ENCODE measurements around the gene LIX1L.
"Not testable (repeated sequence)": the region's sequence is repeated elsewhere in the genome, so short reads cannot be mapped to it uniquely, and the experiment has no call there.

LIX1L gene

DNA sequence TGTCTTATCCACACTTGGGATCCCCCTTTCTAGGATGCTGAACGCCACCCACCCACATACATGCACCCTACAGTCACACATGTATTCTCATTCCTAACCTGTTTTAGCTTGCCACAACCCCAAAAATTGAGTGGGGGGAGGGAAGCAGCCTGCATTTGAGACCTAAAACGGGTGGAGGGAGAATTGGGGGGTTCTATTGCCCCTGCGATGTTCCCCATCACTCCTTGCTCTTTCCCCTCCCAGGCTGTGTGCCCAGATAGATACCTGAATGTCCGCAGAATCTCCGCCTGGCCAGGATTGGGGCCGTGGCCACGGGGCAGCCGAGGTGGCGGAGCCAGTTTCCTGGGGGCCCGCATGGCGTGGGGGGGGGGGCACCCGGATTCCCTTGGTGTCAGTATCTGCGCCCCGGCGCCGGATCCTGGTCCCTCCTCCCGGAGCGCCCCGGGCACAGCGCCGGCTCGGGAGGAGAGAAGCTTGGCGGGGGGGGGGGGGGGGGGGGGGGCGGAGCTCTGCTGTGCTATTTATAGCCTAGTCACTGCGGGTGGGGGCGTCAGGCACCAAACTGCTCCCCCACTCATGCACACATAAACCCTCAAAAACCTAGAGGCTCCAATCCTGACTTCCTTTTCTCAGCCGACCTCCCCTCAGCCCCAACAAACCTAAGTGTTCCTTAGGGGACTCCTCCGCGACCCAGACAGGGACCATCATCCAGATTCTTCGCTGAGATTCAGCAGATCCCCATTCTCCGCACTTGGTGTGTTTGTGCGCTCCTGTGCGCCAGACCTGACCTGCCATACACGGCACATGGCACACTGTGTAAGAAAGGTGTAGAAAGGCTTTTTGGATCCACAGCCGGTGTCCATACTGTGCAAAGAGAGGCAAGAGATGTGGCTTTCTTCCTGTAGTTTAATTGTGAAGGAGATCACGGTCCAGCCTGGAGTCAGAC is 4.6 kb upstream of the LIX1L start:
- peak in 1 of 2 experiments; percentile 20 for DNase-seq

DNA sequence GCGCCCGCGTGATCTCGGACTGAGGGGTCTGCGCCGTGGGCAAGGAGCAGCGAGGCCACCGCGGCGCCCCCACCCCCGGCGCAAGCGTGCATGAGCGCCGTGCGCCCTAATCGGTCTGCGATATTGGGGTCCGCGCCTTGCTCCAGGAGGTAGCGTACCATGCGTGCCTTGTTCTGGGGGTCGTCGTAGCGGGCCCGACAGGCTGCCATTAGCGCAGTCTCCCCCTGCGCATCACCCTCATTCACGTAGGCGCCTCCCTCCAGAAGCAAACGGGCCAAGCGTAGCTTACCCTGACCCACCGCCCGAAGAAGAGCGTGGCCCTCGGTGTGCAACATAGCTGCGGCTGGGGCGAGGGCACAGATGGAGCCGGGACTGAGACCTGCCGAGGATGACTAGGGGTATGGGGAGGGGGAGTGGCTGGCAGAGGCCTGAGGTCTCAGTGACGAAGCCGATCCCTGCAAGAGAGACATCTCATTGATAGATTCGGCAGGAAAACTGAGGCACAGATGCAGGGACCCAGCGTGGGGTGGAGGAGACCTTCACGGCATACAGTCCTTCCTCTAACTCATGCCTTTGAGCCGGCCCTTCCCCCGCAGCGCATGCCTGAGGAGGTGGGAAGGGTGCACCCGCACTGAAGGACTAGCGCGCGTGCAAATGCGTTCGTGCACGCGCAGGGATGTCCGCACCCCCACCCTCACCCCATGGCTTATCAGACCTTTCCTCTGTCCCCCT is 3.8 kb upstream of the LIX1L start:
- peak in 1 of 2 experiments; percentile 7 for DNase-seq

DNA sequence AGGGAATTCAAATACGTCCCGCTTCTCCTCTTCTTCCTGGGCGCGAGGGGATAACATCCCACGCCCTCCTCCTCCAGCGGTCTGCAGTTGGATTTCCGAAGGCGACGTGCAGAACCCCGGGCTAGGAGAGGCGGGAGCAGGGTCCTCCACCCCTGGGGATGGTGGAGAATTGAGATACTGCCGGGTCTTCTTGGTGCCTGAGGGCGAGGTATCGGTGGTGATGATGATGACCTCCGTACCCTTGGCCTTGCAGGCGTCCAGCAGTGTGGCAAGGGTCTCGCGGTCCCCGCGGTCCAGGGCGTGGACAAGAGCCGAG is 3.2 kb upstream of the LIX1L start:
- no peak for DNase-seq

DNA sequence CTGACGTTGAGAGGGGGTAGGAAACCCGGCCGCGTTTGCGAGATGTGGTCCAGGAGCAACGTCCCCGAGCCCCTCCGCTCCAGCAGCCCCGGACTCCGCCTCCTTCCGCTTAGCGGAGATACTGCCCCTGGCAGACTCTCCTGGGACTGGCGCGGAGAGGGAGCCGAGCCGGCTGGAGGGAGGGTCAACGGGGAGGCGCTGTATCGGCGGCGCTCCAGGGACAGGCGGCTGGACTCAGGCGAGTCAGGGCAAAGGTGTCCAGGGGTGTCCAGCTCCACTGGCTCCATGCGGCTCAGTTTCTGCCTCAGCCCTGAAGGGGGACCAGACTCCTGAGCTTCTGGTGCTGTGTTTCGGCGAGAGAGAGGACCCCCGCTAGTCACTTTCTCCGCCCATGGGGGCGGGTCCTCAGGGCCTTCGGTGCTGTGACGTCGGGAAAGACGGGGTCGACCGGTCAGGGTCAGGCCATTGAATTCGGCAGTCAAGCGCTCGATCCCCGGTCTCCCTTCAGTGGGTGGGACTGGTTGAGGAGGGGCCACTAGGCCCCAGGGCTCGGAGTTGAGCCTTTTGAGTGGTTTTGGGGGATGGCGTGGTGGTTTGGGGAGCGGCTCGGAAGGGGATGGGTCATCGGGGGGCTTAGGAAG is 2.8 kb upstream of the LIX1L start:
- peak; percentile 43 to 69 for DNase-seq

DNA sequence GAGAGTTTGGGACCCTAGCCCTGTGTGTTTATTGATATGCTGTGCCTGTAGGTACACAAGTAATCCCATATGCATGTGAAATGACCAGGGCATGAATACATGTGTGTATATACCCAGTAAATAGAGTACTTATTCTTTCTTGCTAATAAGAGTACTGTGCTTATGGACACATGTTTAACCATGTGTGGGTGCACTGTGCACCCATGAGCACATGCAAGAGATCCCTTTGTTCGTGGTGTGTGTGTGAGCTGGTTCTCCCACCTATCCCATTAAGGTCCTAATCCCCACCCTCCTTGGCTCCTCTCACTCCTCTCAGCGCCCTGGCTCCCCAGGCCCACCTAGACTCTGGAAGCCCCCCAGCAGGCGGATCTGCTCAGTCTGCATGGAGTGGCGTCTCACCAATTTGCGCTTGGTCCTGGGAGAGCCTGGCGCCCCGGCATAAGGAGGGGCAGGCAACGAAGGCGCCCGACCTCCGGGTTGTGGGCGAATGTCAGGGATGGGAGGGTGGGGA is 2.2 kb upstream of the LIX1L start:
- DNase-seq = no peak

DNA sequence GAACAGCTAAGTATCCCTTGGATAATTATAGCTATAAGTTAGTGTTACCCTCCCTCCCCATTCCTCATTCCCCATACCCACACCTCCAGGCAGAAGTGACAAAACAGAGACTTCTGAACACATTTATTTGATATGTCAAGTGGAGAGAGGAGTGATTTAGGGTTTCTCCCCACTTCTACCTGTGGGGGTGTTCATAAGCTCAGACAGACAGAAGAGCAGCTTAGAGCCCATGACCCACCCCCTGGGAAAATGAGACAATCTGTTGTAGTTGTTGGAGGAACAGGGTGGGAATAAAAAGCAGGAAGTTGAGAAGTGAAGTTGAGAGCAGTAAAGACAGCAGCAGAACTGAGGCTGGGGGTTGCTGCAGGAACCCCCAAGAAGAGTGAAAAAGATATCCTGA is 1.5 kb upstream of the LIX1L start:
- no peak for DNase-seq

DNA sequence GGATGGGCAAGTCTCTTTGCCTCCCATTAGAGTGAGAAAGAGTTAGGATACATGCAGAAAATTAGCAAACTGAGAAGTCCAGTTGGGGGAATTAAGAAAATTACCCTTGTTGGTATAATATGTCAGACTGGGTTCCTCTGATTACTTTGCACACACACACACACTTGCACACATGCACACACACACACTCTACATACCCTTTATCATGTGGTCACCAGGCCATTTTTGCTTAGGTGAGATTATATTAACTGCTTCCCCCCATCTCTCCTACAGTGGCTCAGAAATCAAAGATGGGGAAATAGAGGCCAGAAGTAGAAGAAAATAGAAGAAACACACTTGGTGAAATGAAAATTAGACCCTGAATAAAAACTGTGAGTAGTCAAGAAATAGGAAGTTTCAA is 917 bp upstream of the LIX1L start:
- DNase-seq = no peak

DNA sequence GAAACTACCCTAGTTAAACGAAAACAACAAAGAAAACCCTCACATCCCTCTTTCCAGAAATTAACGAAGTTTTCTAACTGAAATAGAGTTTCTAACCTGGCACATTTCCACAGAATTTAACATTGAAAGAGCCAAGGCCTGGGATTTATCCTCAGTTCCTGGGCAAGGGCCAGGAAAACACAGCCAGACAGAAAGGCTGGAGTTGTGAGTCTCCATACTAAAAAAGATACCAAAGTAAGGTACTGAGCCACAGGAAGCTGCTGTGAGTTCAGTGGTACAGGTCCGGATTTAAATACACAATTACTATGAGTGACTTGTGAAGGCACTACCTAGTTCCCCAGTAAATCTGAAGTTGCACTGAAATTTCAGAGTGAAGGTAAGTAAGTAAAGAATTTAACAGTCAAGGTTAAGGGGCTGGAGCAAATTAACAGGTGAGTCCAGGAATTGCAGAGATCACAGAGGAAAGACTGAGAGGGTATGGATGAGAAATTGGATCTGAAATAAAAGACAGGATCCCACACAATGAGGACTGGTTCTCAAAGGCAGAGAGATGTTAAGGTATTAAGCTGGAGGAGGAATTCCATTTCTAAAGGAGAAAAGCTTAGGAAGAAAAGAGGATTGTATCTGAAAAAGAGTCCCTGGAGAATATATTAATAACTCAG is 905 bp downstream of the LIX1L start:
- DNase-seq = no peak

DNA sequence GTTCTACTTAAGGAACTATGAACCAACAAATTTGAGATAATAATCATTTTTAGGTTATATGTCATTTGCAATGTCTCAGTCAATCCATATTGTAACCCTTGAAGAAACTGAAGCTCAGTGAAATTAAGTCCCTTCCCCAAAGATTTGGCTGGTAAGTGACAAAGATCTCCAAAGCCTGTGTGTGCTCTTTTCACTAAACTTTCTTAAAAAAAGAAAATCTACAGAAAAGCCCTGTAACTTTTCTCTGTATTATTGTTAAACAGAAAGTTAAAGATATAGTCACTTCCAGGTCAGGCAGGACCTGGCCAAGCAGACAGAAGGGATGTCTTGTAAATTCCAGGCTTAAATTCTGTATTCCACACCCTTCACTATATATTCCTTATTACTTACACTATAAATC is 1.5 kb downstream of the LIX1L start:
- DNase-seq = no peak

DNA sequence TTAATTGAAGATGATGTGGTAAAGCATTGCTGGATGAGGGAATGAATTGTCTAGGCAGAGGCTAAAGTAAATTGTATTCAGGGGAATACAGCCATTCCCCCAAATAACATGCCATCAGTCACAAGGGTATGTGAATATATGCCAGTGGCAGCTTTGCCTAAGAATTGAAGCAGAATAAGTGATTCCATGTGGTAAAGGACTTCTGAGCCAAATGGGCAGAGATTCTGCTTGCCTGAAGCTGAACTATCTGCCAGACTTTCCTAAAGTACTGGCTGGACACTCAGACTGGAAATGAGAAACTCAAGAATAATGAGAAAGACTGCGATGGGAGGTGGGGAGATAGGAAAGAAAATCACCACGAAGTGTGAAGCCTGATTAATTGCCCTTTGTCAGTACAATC is 2.4 kb downstream of the LIX1L start:
- DNase-seq = no peak

DNA sequence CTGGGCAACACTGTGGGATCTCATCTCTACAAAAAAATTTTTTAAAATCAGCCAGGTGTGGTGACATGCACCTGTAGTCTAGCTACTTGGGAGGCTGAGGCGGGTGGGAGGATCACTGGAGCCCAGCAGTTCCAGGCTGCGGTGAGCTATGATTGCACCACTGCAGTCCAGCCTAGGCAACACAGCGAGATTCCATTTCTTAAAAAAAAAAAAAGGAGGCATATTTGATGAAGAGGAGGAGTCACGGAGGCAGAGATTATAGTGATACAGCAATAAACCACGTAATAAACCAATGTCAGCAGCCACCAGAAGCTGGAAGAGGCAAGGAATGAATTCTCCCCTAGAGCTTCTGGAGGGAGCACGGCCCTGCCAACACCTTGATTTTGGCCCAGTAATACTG is 4.0 kb downstream of the LIX1L start:
- no peak for DNase-seq

DNA sequence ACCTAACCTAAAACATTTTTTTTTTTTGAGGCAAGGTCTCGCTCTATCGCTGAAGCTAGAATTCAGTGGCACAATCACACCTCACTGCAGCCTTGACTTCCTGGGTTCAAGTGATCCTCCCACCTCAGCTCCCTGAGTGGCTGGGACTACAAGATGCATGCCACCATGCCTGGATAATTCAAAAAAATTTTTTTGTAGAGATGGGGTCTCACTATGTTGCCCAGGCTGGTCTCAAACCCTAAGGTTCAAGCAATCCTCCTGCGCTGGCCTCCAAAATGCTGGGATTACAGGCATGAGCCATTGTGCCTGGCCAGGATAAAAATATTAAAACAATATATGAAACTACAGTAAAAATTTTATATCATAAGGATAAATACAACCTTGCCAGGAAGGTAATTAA is 4.9 kb downstream of the LIX1L start:
- no peak for DNase-seq

DNA sequence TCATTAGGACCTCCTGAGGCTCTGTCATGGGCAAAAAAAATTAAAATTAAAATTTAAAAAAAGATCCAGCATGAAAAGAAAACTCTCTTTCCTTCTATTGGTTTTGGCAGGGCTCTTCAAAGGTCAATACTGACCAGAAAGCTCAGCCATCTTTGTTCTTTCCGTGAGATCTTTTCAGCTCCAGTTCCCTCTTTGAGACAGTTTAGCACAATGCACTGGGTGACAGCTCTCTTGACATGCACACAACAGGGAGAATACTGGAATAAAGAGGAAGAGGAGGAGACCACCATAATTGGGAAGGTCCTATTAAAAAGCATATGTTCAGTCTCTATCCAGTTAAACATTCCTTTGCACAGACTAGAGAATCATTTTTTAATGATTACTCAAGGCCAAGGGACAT is 6.3 kb downstream of the LIX1L start:
- DNase-seq = no peak

DNA sequence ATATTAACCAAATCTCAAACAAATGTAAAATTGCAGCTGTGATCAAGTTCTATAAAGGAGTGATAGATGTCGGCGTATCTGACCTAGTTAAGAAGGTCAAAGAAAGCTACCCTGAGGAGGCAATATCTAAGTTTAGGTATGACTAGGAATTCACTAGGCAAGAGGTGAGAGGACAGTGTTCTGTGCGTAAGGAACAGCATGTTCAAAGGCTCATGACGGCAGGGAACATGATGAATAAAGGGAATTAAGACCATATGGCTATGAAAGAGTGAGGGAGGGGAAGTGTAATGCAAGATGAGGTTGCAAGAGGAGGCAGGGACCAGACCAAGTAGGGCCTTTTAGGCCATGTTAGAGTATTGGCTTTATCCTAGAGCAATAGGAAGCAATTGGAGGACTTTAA is 8.6 kb downstream of the LIX1L start:
- no peak for DNase-seq

DNA sequence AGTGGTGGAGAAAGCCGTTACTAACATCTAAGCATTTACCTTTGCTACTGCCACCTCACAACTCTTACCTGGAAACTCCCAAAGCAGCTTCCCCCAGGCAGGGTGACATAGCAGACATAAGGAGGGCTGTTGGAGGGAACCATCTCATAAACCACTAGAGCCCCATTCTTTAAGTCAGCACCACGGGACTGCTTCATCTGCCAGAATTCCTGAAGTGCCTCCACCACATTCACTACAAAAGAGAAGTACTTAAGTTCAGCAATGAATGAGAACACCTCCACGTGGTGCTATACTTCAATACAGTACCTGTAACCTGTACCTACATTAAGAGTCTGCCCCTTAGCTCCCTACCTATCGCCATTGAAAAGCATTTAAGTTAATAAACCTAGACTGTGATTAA is 10.3 kb downstream of the LIX1L start:
- no peak for DNase-seq

DNA sequence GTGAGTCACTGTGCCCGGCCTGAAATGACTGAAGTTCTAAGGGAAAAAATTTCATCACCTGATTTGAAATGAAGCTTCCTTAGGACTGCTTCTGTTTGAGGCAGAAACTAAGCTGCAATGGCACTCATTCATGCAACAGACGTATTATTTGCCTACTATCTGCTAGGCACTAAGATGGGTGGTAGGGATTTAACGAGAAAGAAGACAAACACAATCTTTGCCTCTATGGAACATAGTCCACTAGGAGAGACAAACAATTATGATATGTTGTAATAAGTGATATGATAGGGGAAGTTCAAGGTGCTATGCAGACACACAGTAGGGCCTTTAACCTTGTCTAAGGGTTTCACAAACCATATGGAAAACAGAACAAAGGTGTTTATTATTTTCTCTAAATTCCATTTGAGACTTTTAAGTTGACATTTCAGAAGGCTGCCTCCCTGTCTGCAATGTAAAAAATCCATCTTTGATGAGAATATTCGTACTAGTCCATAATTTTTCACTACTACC is 11.3 kb downstream of the LIX1L start:
- DNase-seq = no peak

DNA sequence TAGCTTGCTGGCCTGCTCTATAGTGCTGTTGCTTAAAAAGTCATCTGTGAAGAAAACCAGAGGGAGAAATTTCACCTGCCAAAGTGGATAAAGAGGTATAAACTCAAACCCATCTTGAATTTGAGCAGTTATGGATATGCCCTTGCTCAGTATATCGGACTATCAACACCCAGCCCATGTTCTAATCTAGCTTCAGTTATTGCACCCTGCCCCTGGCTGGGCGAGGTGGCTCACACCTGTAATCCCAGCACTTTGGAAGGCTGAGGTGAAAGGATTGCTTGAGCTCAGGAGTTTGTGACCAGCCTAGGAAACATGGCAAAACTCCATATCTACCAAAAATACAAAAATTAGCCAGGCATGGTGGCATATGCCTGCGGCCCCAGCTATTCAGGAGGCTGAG is 13.3 kb downstream of the LIX1L start:
- DNase-seq = no peak

DNA sequence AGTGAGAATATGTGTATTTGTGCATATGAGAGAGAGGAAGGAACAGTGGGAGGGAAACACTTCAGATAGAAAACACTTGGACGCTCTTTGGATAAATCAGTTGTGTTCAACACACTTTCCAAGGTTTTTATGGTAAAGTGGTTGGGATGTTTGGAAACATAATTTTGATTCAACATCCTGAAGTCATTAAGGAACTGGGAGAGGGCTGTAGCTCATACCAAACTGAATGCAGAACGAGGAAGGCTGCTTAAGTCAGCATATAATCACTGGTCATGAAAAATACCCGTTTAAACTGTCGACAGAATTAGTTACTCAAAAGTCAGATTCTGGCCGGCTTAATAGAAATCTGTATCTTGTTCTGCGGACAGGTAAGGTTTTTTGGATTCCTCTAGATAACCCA is 14.9 kb downstream of the LIX1L start:
- DNase-seq = no peak

DNA sequence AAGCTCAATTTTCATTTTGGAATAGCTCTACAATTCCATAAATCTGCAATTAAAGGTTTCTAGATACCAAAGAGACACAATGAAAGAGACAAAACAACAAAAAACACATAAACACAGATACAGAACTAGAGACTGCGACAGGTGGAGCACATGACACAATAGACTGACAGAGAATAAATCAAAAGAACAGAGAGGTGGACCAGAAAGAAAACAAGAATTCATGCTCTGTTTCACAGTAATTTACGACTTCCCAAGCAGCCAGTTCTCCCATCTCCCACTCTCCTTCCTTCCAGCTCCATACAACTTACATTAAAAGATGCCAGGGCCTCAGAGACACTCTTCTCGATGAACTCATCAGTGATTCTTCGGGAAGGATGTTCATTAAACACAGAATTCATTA is 15.4 kb downstream of the LIX1L start:
- no peak for DNase-seq

DNA sequence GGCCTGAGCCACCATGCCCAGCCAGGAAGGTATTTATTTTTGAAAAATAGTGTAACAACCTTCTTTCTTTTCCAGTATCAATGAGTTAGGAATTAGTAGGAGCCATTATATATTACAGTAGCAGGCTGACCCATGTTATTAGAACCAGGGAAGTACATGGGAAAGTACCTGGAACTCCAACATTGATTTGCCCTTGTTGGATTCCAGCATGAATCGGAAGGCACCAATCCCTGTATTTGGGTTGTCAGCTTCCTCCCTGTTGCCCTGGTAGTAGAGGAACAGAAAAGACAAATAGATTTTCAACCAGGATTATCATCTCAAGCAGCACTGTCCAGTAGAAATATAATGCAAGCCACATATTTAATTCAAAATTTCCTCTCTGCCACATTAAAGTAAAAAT is 20.4 kb downstream of the LIX1L start:
- DNase-seq = no peak

DNA sequence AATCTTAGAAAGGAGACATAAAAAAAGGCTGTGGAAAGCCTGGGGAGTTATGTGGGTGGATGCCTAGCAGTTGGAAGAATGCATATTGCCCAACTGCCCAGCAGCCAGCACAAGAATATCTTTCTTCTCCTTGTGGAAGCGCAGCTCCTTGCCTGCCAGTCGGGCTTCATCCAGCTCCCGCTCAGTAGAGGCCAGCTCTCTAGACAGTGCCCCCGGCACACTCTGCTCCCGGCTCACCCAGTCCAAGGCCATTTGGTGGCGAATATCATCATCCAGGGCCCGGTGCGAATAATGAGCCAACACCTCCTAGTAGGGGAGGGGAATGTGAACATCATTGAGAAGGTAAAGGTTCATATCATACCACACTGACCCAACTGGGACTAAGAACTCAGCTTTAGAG is 21.6 kb downstream of the LIX1L start:
- no peak for DNase-seq

DNA sequence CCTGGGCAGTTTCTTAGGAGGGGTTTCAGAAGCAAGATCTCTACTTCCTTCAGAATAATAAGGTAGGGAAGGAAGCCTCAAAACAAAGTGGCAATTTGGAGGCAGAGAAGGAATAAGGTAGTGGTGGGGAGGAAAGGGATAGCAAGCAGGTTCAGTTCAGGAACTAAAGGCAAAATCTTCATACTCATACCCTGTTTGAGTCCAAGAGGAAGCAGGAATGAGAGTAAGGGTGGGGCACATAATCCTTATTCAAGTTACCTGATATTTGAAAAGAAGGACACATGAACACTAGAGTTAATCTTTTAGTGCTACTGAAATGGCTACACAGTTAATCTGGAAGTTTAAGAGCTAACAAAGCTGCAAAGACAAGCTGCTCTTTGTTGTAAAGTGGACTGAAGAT is 22.1 kb downstream of the LIX1L start:
- no peak for DNase-seq

DNA sequence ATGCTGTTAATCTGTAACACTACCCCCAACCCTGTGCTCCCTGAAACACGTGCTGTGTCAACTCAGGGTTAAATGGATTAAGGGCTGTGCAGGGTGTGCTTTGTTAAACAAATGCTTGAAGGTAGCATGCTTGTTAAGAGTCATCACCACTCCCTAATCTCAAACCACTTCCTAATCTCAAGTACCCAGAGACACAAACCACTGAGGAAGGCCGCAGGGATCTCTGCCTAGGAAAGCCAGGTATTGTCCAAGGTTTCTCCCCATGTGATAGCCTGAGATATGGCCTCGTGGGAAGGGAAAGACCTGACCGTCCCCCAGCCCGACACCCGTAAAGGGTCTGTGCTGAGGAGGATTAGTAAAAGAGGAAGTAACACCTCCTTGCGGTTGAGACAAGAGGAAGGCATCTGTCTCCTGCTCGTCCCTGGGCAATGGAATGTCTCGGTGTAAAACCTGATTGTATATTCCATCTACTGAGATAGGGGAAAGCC is 25.3 kb downstream of the LIX1L start:
- not testable (repeated sequence) for DNase-seq

All from SW 1271 (cell line).